K562 (cell line): ENCODE results near the gene METAP1D. TPM values are rescaled to one million over a fixed set of nuclear protein-coding genes. Genes with fewer than 3 reads are reported as not detected.

Experiments
- E2F3 ChIP-seq: fragments of 250-450 bp; sonication (Bioruptor Pico); IDR thresholded peaks from 2 replicates; pipeline ENCODE4 v1.4.0; 2020; ENCODE audit warnings: mild to moderate bottlenecking
- KLF13 ChIP-seq: fragments of 450-650 bp; IDR thresholded peaks from 2 replicates; pipeline ENCODE4 v1.6.1; 2016; ENCODE audit warnings: missing genetic modification characterization, low read depth, mild to moderate bottlenecking, missing compliant biosample characterization, moderate library complexity, borderline replicate concordance
- MAZ ChIP-seq, 2 experiments: fragments of 450-650 bp in 1 of 2; sonication (generic) in 1 of 2; formaldehyde crosslinking; IDR thresholded peaks in 1 of 2; conservative IDR thresholded peaks in 1 of 2; 2 replicates each; pipeline versions ENCODE4 v1.4.0 to v1.5.0; 2020; ENCODE audit warnings: mild to moderate bottlenecking in 1 of 2, missing genetic modification reagents in 1 of 2
- PTTG1 ChIP-seq: fragments of 450-650 bp; IDR thresholded peaks from 2 replicates; pipeline ENCODE4 v1.6.1; 2016; ENCODE audit warnings: low read depth, mild to moderate bottlenecking, missing genetic modification characterization, missing compliant biosample characterization
- ZNF24 ChIP-seq: fragments of 450-650 bp; IDR thresholded peaks from 2 replicates; pipeline ENCODE4 v1.6.1; 2016
- polyA plus RNA-seq, 8 experiments: library from polyadenylated mRNA; depleted of rRNA in 4 of 8; stranded (reverse) in 5 of 8; unstranded in 3 of 8; fragments of >200 nt; fragmentation: Nextera tagmentation in 2 of 8; fragmentation: Illumina TruSeq in 1 of 8; extraction: Ambion mirVana in 2 of 8; extraction: Trizol in 1 of 8; gene quantifications; 2 replicates each; pipeline versions ENCODE4 v1.2.1 to v1.2.3, GENCODE V29; 2011 to 2014; ENCODE audit warnings: inconsistent platforms in 1 of 8, missing spikeins in 1 of 8
- total RNA-seq, 7 experiments: library from RNA; depleted of rRNA in 6 of 7; stranded (reverse); fragments of >200 nt in 6 of 7; fragmentation: Illumina TruSeq in 2 of 7; extraction: Trizol in 2 of 7; gene quantifications; 2 replicates each; pipeline versions ENCODE4 v1.2.1 to v1.2.3, GENCODE V29; 2011 to 2021; ENCODE audit warnings: low replicate concordance in 1 of 7
- TF ChIP-seq, protein P1 (sequence below), 2 experiments: fragments of 200-800 bp in 1 of 2; sonication (Bioruptor generic) in 1 of 2; sonication (generic) in 1 of 2; formaldehyde crosslinking in 1 of 2; IDR thresholded peaks in 1 of 2; conservative IDR thresholded peaks in 1 of 2; 2 replicates each; pipeline versions ENCODE4 v1.5.0 to v1.6.1; 2016 to 2020; ENCODE audit warnings: missing compliant biosample characterization in 1 of 2, missing genetic modification characterization in 1 of 2, missing genetic modification reagents in 1 of 2
- TF ChIP-seq, protein P2 (sequence below): fragments of 450-650 bp; IDR thresholded peaks from 2 replicates; pipeline ENCODE4 v1.6.1; 2016; ENCODE audit warnings: missing biosample characterization, missing genetic modification characterization
- TF ChIP-seq, protein P3 (sequence below), 2 experiments: fragments of 450-650 bp in 1 of 2; sonication (generic) in 1 of 2; formaldehyde crosslinking in 1 of 2; IDR thresholded peaks; 2 replicates each; pipeline versions ENCODE4 v1.7.1 to v1.9.0; 2016 to 2022; ENCODE audit warnings: inconsistent platforms in 1 of 2, mild to moderate bottlenecking in 1 of 2, missing genetic modification reagents in 1 of 2

Gene METAP1D
- total and polyA plus RNA-seq, 9 of the 15 experiments (the other 6 are each of a cell fraction or from before 2014, with no cell fraction given) = 8.0 to 23.4 (median 15.7) TPM

DNA sequence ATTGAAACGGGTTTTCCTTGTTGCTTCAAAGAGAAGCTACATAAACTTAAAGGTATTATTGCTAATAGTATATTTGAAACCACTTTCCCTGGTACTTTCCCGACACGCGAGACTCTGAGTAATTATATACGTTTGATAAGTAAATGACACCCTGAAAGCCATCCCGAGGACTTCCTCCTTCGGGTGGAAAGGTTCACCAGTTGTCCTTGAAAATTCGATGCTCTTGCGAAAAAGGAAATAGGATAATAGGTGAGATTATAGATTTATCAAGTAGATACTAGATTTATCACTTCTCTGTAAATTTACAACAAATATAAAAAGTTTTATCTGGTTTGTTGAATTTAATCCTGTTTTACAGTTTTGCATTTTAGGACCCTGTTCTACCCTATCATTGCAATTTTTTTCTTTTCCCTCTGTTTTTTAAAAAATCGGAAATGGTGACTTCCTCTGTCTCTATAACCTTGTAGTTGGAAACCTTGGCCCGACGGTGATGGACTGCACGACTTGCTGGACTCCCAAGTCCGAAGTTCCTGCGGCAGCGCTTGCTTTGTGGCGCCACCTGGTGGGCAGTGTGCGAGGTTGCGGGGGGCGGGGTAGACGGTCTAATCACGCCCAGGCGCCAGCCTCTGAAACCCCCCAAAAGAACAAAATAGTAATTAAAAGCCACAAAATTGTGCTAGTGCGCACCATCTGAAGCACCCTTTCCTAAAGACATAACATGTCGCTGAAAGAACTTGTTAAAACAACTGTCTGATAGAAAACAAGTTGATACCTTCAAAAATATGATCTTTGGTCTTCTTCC, 103.9 kb downstream of the METAP1D start (continued):
- TF ChIP-seq, protein P1, sequence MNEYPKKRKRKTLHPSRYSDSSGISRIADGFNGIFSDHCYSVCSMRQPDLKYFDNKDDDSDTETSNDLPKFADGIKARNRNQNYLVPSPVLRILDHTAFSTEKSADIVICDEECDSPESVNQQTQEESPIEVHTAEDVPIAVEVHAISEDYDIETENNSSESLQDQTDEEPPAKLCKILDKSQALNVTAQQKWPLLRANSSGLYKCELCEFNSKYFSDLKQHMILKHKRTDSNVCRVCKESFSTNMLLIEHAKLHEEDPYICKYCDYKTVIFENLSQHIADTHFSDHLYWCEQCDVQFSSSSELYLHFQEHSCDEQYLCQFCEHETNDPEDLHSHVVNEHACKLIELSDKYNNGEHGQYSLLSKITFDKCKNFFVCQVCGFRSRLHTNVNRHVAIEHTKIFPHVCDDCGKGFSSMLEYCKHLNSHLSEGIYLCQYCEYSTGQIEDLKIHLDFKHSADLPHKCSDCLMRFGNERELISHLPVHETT (CRISPR knock-in tag; conservative IDR thresholded peaks at IDR 0.05 in 1 of 2, IDR thresholded peaks at IDR 0.05 in 1 of 2) = no peak
- TF ChIP-seq MAZ (CRISPR knock-in tag; conservative IDR thresholded peaks at IDR 0.05 in 1 of 2, IDR thresholded peaks at IDR 0.05 in 1 of 2) = peak in 1 of 2 experiments; percentile 84; a peak in 2 of 4 replicates
- peak; percentile 82; the same call in 1 of the 2 replicates for TF ChIP-seq KLF13
- peak; percentile 54; the same call in 1 of the 2 replicates for TF ChIP-seq ZNF24
- no peak for TF ChIP-seq PTTG1 (tag)
- TF ChIP-seq, protein P2, sequence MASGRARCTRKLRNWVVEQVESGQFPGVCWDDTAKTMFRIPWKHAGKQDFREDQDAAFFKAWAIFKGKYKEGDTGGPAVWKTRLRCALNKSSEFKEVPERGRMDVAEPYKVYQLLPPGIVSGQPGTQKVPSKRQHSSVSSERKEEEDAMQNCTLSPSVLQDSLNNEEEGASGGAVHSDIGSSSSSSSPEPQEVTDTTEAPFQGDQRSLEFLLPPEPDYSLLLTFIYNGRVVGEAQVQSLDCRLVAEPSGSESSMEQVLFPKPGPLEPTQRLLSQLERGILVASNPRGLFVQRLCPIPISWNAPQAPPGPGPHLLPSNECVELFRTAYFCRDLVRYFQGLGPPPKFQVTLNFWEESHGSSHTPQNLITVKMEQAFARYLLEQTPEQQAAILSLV = no peak
- TF ChIP-seq, protein P3, sequence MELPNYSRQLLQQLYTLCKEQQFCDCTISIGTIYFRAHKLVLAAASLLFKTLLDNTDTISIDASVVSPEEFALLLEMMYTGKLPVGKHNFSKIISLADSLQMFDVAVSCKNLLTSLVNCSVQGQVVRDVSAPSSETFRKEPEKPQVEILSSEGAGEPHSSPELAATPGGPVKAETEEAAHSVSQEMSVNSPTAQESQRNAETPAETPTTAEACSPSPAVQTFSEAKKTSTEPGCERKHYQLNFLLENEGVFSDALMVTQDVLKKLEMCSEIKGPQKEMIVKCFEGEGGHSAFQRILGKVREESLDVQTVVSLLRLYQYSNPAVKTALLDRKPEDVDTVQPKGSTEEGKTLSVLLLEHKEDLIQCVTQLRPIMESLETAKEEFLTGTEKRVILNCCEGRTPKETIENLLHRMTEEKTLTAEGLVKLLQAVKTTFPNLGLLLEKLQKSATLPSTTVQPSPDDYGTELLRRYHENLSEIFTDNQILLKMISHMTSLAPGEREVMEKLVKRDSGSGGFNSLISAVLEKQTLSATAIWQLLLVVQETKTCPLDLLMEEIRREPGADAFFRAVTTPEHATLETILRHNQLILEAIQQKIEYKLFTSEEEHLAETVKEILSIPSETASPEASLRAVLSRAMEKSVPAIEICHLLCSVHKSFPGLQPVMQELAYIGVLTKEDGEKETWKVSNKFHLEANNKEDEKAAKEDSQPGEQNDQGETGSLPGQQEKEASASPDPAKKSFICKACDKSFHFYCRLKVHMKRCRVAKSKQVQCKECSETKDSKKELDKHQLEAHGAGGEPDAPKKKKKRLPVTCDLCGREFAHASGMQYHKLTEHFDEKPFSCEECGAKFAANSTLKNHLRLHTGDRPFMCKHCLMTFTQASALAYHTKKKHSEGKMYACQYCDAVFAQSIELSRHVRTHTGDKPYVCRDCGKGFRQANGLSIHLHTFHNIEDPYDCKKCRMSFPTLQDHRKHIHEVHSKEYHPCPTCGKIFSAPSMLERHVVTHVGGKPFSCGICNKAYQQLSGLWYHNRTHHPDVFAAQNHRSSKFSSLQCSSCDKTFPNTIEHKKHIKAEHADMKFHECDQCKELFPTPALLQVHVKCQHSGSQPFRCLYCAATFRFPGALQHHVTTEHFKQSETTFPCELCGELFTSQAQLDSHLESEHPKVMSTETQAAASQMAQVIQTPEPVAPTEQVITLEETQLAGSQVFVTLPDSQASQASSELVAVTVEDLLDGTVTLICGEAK (IDR thresholded peaks at IDR 0.05) = 0 out of 2 replicates have a peak, but pooled peaks have one; percentile 49
- TF ChIP-seq, protein P3 (CRISPR knock-in tag; IDR thresholded peaks at IDR 0.05) = no peak
- no peak for TF ChIP-seq E2F3 (CRISPR knock-in tag)
